Endothelial cell of umbilical vein (primary cell): ENCODE data around the gene STOML1.

Experiments used
- EZH2 ChIP-seq: IDR thresholded peaks from 2 replicates; pipeline ENCODE4 v1.6.1; 2012; ENCODE audit warnings: borderline replicate concordance, low read depth, mild to moderate bottlenecking, moderate library complexity, low read length, inconsistent platforms; ENCODE audit not compliant: severe bottlenecking
- POLR2A ChIP-seq: IDR thresholded peaks from 2 replicates; pipeline ENCODE4 v1.6.1; 2012; ENCODE audit warnings: low read depth, mild to moderate bottlenecking, control low read depth, low read length
- TF ChIP-seq, protein P1 (sequence below), 2 donors: IDR thresholded peaks; 1 replicate in 1 of 2; 2 replicates in 1 of 2; pipeline ENCODE4 v1.5.1; 2011; ENCODE audit warnings: low read length in 2 of 2, mild to moderate bottlenecking in 2 of 2, moderate library complexity in 2 of 2, control low read depth in 1 of 2, inconsistent platforms in 1 of 2, low read depth in 1 of 2; ENCODE audit not compliant: insufficient read depth in 1 of 2; ENCODE audit errors: extremely low read depth in 1 of 2

DNA sequence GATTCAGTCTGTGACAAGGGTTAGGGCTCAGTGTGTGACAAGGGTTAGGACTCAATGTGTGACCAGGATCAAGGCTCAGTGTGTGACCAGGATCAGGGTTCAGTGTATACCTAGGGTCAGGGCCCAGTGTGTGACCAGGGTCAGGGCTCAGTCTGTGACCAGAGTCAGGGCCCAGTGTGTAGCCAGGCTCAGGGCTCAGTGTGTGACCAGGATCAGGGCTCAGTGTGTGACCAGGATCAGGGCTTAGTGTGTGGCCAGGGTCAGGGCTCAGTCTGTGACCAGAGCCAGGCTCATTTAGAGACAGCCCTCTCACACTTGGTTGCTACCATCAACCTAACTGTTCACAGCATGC lies 41.6 kb downstream of the STOML1 start:
- TF ChIP-seq, protein P1, sequence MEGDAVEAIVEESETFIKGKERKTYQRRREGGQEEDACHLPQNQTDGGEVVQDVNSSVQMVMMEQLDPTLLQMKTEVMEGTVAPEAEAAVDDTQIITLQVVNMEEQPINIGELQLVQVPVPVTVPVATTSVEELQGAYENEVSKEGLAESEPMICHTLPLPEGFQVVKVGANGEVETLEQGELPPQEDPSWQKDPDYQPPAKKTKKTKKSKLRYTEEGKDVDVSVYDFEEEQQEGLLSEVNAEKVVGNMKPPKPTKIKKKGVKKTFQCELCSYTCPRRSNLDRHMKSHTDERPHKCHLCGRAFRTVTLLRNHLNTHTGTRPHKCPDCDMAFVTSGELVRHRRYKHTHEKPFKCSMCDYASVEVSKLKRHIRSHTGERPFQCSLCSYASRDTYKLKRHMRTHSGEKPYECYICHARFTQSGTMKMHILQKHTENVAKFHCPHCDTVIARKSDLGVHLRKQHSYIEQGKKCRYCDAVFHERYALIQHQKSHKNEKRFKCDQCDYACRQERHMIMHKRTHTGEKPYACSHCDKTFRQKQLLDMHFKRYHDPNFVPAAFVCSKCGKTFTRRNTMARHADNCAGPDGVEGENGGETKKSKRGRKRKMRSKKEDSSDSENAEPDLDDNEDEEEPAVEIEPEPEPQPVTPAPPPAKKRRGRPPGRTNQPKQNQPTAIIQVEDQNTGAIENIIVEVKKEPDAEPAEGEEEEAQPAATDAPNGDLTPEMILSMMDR (IDR thresholded peaks at IDR 0.05; ENCODE audit: extremely low read depth in 1 of 2, insufficient read depth in 1 of 2, low read depth in 1 of 2, low read length in 2 of 2): no peak
- TF ChIP-seq EZH2 (no peak), POLR2A (no peak)
